HEK293T (cell line): ENCODE measurements around the gene TXNRD2.
A peak's percentile ranks its signal among the peaks of the same experiment; 100 is the strongest.

Experiments used
- CTCF ChIA-PET: fragments of 350-600 bp; formaldehyde crosslinking; extraction: SDS; loops from one replicate; lab custom pipeline; 2021; ENCODE audit warnings: antibody characterized with exemption, inconsistent platforms; lab: Yijun Ruan, JAX
- POLR2A ChIA-PET: fragments of 350-600 bp; formaldehyde crosslinking; extraction: SDS; loops from one replicate; lab custom pipeline; 2020; ENCODE audit warnings: antibody characterized with exemption, inconsistent platforms; lab: Yijun Ruan, JAX
- DNase-seq: peaks from one replicate; pipeline ENCODE4 v3.0.0; 2012; ENCODE audit warnings: mixed read lengths; ENCODE audit errors: extremely low spot score
- ARNT ChIP-seq: fragments of 450-650 bp; IDR thresholded peaks from 2 replicates; pipeline ENCODE4 v1.6.1; 2017; ENCODE audit warnings: mild to moderate bottlenecking
- BHLHE40 ChIP-seq: fragments of 450-650 bp; IDR thresholded peaks from 2 replicates; pipeline ENCODE4 v1.6.1; 2016; ENCODE audit warnings: mild to moderate bottlenecking, moderate library complexity, borderline replicate concordance
- CTBP1 ChIP-seq: fragments of 450-650 bp; IDR thresholded peaks from 2 replicates; pipeline ENCODE4 v1.6.1; 2016; ENCODE audit warnings: borderline replicate concordance
- ELF4 ChIP-seq: fragments of 450-650 bp; IDR thresholded peaks from 2 replicates; pipeline ENCODE4 v1.6.1; 2017; ENCODE audit warnings: antibody characterized with exemption
- FOXA1 ChIP-seq: fragments of 450-650 bp; IDR thresholded peaks from 2 replicates; pipeline ENCODE4 v1.6.1; 2016; ENCODE audit warnings: mild to moderate bottlenecking
- FOXK2 ChIP-seq: fragments of 450-650 bp; IDR thresholded peaks from 2 replicates; pipeline ENCODE4 v1.6.1; 2016; ENCODE audit warnings: mild to moderate bottlenecking
- FOXM1 ChIP-seq: fragments of 450-650 bp; IDR thresholded peaks from 2 replicates; pipeline ENCODE4 v1.6.1; 2017; ENCODE audit warnings: mild to moderate bottlenecking, borderline replicate concordance
- HDGF ChIP-seq: fragments of 450-650 bp; IDR thresholded peaks from 2 replicates; pipeline ENCODE4 v1.6.1; 2017; ENCODE audit warnings: antibody characterized with exemption, borderline replicate concordance
- L3MBTL2 ChIP-seq: fragments of 450-650 bp; conservative IDR thresholded peaks from 2 replicates; pipeline ENCODE4 v1.6.1; 2016; ENCODE audit warnings: mild to moderate bottlenecking
- LEF1 ChIP-seq: fragments of 450-650 bp; IDR thresholded peaks from 2 replicates; pipeline ENCODE4 v1.6.1; 2017; ENCODE audit warnings: mild to moderate bottlenecking, borderline replicate concordance
- NFRKB ChIP-seq: fragments of 450-650 bp; IDR thresholded peaks from 2 replicates; pipeline ENCODE4 v1.6.1; 2016; ENCODE audit warnings: mild to moderate bottlenecking, moderate library complexity
- SP1 ChIP-seq: fragments of 450-650 bp; IDR thresholded peaks from 2 replicates; pipeline ENCODE4 v1.6.1; 2017
- SUZ12 ChIP-seq: fragments of 450-650 bp; IDR thresholded peaks from 2 replicates; pipeline ENCODE4 v1.6.1; 2016; ENCODE audit warnings: mild to moderate bottlenecking
- TARDBP ChIP-seq: fragments of 450-650 bp; IDR thresholded peaks from 2 replicates; pipeline ENCODE4 v1.6.1; 2016
- ZNF384 ChIP-seq: fragments of 450-650 bp; IDR thresholded peaks from 2 replicates; pipeline ENCODE4 v1.6.1; 2016
- TF ChIP-seq, protein P1 (sequence below): fragments of 450-650 bp; IDR thresholded peaks from 2 replicates; pipeline ENCODE4 v1.6.1; 2016

TXNRD2 gene

DNA sequence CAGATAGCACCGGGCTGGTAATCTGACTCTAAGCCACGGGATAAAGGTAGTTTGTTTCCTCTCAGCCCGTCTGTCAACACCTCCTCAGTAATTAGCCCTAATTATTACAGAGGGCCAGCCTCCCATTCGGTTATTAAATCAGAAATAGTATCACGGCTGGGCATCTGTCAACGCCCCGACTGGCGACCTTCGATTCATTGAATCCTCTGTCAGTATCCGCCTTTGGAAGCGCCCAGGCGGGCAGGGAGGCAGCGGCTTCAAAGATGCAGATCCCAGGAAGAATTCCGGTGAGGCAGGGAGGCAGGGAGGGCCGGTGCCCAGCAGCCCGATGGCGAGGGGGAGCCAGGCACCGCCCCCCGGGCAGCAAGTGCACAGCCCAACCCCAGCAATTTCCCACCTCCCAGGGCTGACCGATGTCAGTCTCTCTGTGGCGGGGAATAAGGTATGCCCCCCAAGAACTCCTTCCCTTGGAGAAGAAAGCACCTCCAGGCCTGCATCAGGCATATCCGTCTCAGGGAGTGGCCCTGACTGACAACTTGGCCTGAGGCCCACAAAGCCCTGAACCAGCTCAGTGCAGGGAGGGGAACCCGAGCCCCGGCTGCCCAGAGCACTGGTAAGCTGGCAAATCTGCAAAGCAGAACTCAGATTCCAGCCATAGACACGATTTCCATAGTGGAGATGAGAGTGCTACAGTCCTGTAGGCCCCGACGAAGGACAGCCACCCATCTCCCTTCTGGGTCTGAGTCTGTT, 98.3 kb downstream of the TXNRD2 start:
- no peak for DNase-seq
- TF ChIP-seq CTBP1 (no peak), BHLHE40 (no peak), TARDBP (no peak), ELF4 (no peak), FOXK2 (no peak), SUZ12 (no peak), ARNT (no peak), LEF1 (no peak), NFRKB (no peak), SP1 (no peak), ZNF384 (no peak), HDGF (no peak), FOXA1 (no peak), L3MBTL2 (no peak), FOXM1 (no peak)
- TF ChIP-seq, protein P1, sequence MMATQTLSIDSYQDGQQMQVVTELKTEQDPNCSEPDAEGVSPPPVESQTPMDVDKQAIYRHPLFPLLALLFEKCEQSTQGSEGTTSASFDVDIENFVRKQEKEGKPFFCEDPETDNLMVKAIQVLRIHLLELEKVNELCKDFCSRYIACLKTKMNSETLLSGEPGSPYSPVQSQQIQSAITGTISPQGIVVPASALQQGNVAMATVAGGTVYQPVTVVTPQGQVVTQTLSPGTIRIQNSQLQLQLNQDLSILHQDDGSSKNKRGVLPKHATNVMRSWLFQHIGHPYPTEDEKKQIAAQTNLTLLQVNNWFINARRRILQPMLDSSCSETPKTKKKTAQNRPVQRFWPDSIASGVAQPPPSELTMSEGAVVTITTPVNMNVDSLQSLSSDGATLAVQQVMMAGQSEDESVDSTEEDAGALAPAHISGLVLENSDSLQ: no peak
- CTCF ChIA-PET: no interaction called here
- POLR2A ChIA-PET: interaction anchor here (1.1 to 1.9 kb wide), 3 partner anchors 8 to 12 kb away, joined by 4 to 15 read pairs (median 5); partner anchors contain the start of genes GNB1L and RTL10

DNA sequence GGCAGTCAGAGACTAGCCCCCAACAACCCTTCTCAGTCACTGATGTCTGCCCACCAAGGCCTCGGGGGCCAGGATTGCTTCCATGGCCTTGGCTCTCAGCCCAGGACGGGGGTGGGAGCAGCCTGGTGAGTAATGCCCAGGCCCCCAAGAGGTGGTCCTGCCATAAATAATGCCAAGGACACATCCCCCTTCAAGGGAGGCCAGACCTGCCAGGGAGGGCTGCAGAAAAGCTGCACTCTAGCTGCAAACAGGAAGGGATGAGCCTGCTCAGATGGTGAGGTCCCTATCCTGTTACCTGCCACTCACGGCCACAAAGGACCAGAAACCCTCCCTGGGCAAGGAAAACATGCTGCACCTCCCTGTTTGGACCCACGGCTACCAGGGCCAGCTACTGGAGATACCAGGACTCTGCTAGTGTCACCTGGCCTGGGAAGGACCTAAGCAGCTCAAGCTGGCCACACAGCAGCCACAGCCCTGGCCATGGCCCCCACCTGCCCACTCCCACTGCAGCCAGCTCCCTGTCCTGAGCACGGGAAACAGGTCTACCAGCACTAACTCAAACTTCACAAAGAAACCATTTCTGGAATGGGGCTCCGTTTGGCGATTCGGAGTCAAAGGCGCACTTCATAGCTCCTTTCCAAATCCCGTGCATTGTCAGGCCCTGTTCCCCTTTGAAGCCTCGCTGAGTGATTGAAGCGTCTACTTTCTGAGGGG, 99.1 kb downstream of the TXNRD2 start:
- ChIA-PET POLR2A (interaction anchor here (1.1 to 1.9 kb wide), 3 partner anchors 9 to 13 kb away, joined by 4 to 15 read pairs (median 5); partner anchors contain the start of genes GNB1L and RTL10), CTCF (no interaction called here)
- TF ChIP-seq ZNF384: no peak
- TF ChIP-seq SP1: no peak
- TF ChIP-seq, protein P1: 0 out of 2 replicates have a peak, but pooled peaks have one; percentile 4
- no peak for TF ChIP-seq CTBP1

DNA sequence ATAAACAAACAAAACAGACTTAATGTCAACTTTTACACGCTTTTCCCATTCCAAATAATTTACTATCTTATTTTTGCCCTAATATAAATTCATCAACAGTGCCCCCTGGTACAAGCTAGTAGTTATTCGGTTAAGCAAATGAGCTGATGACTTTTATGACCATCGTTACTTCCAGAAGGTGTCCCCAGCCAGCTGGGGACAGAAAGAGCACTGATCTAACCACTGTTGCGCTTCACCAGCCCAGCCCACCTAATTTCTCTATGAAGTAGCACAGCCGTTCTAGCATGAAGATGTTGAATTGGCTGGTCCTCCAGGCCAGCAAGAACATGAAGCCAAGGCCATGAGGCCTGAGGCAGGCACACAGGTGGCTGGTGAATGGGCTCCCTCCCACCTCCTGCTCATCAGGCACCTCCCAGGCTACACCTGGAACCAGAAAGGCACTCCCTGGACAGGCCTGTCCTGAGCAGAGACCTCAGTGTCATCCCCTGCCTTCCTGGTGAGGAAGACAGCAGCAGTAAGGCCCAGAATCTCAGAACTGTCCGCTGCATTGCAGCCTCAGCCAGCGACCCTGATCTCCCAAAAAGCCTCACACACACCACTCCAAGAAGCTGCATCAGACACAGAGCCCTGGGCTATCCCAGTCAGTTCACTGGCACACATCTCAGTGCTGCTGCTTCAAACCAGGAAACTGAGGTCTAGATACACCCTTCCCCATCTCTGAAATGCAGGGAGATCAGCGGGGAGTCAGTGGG, 99.8 kb downstream of the TXNRD2 start:
- ChIA-PET POLR2A (interaction anchor here (1.1 to 1.9 kb wide), 3 partner anchors 9 to 14 kb away, joined by 4 to 15 read pairs (median 5); partner anchors contain the start of genes GNB1L and RTL10), CTCF (interaction anchor here (0.9 kb wide), 1 partner anchor 69 kb away, joined by 4 read pairs; no protein-coding TSS in a partner anchor)
- TF ChIP-seq ARNT: no peak
- no peak for DNase-seq

More for the DNA sequence above, 99.1 kb downstream of the TXNRD2 start:
- DNase-seq: no peak

DNA sequence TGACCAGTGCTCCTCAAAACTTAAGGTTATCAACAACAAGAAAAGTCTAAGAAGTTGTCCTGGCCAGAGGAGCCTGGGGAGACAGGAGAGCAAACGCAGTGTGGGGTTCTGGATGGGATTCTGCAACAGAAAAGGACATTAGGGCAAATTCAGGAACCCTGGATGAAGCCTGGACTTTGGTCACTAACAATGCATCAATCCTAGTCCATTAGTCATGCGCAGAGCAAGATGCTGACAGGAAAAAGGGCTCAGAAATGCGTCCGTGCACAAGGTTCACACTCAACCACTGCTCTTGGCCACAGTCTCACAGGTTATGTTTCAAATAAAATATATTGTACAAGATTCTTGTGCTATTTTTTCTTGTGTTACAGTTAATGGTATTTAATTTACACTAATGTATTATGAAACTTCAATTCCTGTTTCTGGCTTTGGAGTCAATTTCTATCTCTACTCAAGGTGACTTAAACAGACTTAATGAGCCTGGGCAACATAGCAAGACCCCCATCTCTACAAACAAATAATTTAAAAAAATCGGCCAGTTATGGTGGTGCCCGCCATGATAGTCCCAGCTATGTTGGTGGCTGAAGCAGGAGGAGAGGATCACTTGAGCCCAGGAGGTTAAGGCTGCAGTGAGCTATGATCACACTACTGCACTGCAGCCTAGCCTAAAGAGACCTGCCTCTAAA, 100.5 kb downstream of the TXNRD2 start:
- CTCF ChIA-PET: interaction anchor here (0.9 kb wide), 1 partner anchor 69 kb away, joined by 4 read pairs; no protein-coding TSS in a partner anchor
- POLR2A ChIA-PET: no interaction called here
- no peak for DNase-seq
- TF ChIP-seq FOXM1 (no peak), TARDBP (no peak), SUZ12 (no peak), LEF1 (no peak), L3MBTL2 (no peak), CTBP1 (no peak)

DNA sequence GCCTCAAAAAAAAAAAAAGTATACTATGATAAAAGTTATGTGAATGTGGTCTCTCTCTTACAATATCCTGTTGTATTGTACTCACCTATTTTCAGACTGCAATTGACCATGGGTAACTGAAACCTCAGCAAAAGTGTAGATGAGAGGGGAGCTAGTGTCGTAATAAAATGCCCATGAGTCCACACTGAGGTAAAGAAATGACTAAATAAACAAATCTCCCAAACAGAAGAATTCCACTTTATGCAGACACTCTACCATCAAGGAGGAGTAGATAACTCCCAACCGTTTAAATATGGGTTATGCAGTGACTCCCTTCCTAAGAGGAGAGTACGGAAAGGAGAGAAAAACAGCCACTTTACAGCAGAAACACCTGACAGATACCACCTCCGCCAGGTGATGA, 101.6 kb downstream of the TXNRD2 start:
- no peak for DNase-seq
- ChIA-PET CTCF (no interaction called here), POLR2A (no interaction called here)
- TF ChIP-seq TARDBP (no peak), FOXA1 (no peak), SP1 (no peak), FOXK2 (no peak), LEF1 (no peak), NFRKB (no peak), BHLHE40 (no peak), L3MBTL2 (no peak), ELF4 (no peak), ZNF384 (no peak), SUZ12 (no peak), HDGF (no peak)

DNA sequence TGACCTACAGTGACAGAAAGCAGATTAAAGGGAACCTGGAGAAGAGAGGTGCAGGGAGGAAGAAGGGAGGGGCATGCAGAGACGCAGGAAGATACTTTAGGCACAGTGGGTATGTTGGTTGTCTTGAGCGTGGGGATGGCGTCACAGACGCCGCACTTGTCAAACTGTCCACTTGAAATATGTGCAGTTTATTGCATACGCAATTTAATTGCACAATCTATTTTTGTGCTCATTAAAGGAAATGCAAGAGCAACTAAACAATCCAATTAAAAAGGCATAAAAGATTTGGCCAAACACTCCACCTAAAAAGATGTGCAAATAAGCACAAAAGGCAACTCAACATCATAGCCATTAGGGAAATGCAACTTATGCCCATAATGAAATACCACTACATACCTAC, 103.7 kb downstream of the TXNRD2 start:
- TF ChIP-seq BHLHE40 (no peak), SP1 (no peak), TARDBP (no peak), FOXA1 (no peak), ZNF384 (no peak), FOXK2 (no peak), ARNT (no peak), HDGF (no peak)
- TF ChIP-seq, protein P1: no peak
- CTCF ChIA-PET: no interaction called here
- POLR2A ChIA-PET: interaction anchor here (1.1 kb wide), 1 partner anchor 17 kb away, joined by 3 read pairs; no protein-coding TSS in a partner anchor

More for the DNA sequence above, 103.7 kb downstream of the TXNRD2 start:
- no peak for DNase-seq
